ENCODE measurements around the gene TBL1XR1.
"Not testable (repeated sequence)": the region's sequence is repeated elsewhere in the genome, so short reads cannot be mapped to it uniquely, and the experiment has no call there.

Gene TBL1XR1

DNA sequence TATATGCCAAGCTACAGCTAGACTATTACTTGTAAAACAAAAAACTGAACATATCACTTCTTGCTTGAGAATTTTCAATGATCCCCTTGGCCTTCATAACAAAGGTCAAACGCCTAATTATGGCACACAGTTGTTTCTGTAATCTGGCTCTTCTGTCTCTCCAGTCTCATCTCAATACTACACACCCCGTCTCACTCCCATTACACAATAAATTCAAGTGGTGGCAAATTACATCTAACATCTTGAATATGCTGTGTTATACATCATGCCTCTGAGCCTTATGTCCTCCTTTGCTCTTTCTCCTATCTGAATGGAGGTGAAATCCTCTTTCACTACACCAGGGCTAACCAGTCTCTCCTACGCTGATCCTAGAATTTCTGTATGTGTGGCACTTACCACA is 140.4 kb downstream of the TBL1XR1 start:
- DNase-seq, result no peak

DNA sequence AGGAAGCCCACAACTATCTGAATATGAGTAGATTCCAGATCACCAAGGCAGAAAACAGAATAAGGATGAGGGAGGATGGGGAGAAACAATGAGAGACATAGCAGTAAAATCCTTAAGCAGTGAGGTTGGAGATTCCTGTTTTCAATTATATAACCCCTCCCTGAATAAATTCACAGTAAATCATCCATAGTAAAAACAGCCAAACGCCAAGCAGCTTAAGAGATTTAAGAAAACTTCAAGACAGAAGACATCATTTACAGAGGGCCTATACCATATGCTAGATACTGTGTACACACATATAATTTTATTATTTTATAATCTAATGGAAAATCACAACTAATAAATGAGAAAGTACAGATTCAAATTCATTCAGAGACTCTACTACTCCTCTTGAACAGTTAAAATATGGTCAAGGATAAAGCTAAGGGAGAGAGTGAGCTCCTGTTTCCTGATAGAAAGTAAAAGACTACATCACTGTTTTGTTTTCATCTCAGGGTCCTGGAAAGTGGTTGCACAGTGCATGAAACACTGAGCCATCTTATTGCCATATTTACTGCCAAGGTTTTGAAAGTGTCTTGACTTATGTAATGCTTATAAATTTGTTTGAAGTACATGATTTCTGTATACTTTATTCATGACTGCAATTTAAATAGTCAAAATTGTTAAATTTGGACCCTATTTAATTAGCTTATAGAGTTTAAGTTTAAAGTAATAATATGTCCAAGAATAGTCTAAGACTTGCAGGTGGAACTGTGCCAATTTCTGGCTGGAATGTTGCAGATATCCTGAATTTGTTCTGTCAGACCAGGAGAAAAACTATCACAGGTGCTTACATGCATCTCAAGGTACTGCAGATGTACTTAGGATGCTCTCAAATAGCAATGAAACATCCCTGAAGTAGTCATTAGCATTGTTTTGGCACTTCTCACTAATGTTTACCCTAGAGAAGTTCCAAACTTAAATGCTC is 141.4 kb downstream of the TBL1XR1 start:
- DNase-seq, result no peak

DNA sequence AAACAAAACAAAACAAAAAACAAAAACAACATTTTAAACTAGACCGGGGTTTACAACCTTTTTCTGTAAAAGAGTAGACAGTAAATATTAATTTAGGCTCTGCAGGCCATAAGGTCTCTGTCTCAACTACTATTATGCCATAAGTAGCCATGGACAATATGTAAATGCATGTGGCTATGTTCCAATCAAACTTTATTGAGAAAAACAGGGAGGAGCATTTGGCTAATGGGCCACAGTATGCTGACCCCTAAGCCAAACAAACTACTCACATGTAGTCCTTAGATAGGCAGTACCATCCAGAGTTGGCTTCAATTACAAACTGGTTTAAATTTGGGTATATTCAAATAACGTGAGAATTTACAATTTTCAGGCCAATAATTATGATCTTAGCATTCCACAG is 144.2 kb downstream of the TBL1XR1 start:
- no peak for DNase-seq

DNA sequence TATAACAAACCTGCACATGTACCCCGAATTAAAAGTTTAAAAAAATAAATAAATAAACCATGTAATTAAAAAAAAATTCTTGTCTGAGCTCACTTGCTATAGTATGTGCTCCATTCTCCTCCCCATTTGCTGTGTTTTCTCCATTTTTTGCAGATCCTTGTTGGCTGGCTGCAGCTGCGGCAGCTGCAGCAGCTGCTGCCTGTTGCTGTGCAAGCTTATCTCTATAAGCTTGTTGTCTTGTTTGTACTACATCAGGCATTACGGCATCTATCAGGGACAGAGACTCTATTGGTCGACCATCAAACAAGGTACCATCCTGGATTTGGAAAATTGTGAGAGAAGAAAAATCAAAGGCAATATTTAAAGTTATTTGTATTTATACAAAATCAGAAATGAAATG is 145.9 kb downstream of the TBL1XR1 start:
- no peak for DNase-seq

DNA sequence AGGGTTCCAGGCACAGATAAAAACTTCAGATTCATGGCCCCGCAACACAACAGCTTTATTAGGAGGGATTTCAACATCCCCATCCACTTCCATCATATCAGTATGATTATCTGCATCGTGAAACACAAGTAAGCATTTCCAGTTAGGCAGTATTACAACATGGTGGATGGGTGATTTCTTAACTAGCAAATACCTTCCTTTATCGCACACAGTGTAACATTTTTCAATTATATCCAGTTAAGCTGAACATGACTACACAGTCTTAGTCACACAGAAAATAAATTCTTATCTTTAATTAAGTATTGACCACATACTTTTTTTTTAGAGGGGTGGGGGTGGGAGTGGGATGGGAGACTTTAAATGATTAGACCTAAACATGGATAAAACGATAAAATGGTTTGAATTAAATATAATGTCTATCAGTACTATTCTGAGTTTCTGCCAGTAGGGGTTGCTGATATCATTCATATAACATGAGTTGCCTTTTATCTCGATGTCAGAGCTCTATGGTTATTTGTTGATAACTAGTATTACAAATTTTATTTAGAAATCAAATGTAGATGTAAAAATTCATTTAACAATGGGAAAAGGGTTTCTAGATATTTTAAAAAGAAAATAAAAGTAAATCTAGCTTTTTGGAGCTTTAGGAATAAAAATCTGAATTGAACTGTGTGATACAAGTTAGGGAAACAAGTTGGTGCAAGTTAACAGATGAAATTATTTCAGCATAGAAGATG is 146.6 kb downstream of the TBL1XR1 start:
- no peak for DNase-seq

DNA sequence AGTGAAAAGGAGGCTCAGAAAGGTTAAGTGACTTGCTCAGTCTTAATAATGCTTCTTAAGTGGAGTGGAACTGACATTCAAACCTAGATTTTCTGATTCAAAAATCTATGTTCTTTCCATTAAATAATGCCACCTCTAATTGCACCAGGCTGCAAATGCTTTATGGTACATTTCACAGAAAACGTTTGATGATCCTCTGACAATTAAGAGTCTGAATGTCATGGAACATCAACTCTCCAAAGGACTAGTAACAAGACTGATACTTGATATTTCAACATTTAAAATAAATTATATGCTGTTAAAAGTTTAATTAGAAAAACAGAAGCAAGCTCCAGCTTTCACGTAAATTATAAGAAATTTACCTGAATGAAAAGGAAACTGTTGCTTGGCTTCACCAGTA is 151.5 kb downstream of the TBL1XR1 start:
- DNase-seq, result no peak

DNA sequence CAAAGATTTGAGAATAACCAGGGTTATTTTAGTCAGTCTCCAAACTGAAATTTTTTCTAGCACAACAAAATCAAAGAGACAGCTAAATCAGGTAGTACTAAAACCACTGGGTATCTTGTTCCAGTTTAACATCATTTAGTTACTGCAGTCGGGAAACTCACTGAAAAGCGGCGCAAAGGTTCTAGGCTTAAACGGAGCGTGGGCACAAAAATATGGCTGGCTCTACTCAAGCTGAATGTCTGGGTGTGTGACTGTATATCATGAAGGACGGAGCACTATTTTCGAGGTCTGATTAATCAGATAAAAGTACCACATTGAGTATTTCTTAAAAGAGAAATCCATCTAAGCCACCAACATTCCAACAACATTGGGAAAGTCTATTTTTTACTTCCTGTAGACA is 152.1 kb downstream of the TBL1XR1 start:
- DNase-seq, result no peak

DNA sequence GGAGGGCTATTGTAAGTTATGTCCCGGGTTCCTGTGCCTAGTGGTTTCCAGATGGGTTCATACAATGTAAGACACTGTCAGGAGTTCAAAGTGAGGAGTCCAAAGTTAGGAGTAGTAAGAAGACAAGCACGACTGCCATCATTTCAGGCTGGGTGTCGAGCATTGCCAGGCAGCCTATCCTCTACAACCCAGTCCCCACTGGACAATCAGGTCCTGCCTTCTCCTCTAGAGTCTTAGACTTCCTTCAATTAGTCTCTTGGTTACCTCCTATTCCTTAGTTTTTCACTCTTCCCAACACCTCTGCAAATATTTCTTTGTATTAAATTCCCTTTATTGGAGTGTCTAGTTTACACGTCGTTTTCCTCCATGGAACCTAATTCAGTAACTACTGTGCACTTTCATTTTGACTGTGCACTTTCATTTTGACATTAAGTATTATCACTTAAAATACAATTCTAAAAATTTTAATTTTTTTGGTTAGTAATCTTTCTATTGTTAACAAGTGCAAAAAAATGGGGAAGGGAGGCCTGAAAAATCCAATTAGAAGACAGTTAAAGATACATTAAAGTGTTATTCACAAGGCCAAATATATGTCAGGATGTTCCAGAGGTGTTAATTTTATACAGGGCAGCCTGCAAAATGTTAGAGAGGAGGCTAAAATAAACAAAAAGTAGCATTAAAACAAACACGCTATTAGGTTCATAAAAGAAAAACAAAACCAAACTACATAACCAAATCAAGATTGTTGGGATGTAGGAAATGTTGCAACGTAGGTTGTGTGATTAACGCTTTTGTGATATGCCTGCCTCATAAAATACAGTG is 155.3 kb downstream of the TBL1XR1 start:
- DNase-seq, result no peak

DNA sequence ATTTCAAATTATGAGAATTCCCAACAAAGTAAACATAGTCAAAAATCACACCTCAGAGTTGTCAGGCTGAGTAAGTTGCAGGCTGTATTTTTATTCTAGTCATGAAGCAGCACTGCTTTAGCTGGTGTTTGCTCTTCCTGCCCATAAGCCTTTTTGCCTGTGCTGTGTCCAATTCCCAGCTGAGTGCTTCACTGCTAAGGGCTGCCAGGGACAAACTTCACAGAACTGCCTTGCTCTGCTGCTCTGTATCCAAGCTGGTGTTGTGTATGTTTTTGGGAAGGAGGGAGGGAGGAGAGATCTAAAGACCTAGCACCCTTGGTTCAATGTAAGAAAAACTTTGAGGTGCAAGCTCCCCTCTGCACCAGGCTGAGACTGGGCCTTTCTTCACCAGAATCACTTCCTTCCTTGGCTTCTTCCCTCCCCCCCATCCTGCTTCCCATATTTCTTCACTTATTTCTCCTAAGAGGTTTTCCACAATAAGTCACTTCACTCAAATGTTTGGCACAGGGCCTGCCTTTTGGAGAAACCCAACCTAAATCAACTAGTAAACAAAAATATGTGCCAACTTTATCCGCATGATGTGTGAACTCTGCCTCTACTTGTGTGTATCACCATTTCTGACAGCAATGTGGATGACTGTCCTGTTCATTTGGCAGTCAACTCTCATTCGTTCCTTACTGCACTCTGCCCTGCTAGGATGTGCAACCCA is 156.1 kb downstream of the TBL1XR1 start:
- DNase-seq, result no peak

DNA sequence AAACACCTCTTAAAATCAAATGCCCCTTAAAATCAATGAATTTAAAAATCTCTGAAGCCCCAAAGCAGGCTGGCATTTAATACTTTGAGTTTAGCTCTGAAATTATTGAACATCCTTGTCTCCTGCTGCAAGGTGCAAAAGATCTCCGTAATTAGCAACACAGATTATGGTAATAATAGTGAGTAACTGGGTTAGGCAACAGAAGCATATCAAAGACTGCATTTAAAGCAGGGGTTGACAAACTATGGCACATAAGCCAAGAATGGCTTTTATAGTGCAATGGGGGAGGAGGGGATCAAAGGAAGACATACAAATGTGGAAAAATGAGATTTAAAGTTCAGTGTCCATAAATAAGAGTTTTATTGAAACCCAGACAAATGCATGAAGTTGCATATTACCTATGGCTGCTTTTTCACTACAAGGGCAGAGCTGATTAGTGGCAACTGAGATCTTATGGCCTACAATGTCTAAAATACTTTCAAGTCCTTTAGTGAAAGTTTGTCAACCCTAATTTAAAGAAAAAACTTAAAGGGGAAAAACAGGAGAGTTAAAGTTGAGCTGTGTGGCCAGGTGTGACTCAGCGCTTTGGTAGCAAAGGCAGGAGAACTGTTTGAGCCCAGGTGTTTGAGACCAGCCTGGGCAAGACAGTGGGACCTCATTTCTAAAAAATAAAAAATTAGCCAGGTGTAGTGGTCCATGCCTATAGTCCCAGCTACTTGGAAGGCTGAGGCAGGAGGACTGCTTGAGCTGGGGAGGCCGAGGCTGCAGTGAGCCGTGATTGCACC is 157.6 kb downstream of the TBL1XR1 start:
- DNase-seq, result no peak

DNA sequence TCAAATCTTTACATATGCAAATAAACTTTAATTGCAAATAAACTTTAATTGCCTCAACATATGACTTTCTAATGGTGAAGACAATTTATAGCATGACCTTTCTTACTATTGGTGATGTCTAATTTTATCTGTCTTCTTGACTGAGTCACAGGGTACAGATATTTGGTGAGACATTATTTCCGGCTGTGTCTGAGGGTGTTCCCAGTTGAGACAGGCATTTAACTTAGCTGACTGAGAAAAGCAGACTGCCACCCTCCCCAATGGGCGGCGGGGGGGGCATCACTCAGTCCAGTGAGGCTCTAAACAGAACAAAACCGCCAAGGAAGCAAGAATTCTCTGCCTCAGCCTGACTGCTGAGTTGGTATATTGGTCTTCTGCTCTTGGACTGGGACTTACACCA is 160.0 kb downstream of the TBL1XR1 start:
- DNase-seq, result no peak

DNA sequence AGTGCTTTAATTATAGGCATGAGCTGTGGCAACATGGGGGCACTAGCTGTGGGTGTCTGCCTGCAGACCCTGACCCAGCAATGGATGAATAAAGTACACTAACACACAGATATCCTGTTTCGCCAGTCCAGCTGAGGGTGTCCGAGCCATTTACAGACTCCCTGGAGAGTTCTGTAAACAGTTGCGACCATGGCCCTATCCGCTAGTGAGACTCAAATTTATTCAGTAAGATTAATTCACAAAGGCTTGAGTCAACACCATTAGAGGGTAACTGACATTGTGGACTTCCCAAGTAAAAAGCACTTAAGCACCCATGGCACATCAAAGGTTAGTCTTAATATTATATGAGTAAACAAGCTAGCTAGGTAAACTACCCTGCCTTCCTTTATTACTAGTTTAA is 161.6 kb downstream of the TBL1XR1 start:
- no peak for DNase-seq

DNA sequence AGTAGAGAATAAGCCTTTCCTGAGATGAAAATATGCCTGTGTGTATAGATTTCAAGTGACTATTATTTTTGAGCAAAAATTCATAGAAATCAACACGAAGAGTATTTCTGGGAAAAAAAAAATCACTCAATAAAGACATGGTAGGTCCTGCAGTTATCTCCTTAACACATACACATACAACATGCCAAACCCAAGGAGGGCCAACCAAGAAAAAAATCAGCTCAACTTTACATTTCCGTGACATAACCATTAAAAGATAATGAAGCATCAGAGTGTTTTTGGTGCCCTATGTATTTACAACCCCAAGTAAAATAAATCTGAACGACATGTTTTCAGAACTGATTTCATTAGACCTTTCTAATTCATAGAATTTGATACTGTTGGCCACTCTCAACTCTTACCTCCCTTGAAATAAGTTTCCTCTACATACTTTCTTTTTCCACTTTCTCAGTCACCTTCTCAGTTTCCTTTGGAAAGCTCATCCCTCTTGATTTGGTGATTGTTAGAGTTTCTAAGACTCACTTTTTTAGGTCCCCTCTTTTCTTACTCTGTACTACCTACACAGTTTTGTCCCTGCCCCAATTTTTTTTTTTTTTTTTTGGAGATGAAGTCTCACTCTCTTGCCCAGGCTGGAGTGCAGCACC is 162.3 kb downstream of the TBL1XR1 start:
- DNase-seq, result no peak

DNA sequence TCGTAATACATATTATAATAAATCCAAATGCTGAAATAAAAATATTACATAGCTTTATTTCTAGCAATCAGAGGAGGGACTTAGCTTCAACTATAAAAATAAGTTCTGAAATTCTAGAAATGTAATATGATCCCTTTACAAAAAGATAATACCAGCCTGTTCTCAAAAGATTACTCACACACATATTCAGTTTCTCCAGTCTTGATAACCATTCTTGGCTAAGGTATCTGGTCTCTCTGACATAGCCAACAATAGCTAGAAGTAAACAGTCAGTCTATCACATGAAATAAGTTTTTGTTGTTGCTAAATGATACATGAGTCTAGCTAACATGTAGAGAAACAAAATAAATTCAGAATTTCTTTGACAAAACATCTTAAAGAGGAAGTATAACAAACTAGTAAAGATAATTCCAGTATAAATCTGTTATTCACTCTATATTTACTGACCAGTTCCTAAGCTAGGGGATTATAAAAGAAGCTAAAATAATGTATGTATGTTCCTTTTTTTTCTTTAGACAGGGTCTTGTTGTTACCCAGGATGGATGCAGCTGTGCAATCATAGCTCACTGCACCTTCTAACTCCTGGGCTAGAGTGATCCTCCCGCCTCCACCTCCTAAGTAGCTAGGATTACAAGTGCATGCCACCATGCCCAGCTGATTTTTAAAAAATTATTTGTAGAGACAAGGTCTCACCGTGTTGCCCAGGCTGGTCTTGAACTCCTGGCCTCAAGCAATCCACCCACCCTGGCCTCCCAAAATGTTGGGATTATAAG is 170.6 kb downstream of the TBL1XR1 start:
- no peak for DNase-seq

DNA sequence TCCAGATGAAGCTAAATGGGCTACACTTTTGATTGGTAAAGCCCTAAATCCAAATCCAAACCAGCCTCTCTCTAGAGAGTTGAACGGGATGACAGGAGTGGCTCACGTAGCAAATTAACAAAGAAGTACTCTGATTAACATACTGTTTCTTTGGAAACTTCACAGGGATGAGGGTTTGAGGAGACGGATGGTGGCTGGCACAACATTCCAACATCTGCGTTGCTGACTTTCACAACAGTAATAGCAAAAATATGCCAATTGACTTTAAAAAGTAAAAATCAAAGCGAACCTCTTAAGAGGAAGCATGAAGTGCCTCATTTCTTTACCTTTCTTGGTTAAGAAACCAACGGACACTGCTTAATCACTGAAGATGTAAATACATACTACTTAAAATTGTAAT is 181.4 kb downstream of the TBL1XR1 start:
- no peak for DNase-seq

DNA sequence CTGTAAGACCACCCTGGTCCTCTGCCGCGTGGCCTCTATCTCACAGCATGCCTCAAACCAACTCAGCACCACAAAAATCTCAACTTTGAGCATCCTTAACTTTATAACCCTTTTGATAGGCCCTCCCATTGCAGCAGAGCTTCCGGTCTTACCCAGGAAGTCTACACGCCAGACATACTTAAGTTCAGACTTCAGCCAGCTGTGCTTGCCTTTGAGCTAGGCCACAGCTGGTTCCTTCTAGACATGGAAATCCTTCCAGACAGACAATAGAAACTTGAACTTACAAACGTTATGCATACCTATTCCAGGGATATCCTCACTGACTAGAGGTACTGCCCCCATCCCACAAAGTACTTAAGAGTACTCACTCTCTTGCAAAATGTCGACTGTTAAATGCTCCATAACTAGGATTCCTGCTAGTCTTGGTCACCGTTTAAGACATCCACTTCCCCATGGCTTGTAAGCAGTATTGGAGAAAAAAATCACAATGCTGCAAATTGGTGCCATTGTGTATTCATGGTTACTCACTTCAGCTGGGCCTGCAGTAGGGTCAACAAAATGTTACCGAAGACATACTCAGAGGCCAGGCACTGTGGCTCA is 183.5 kb downstream of the TBL1XR1 start:
- no peak for DNase-seq

DNA sequence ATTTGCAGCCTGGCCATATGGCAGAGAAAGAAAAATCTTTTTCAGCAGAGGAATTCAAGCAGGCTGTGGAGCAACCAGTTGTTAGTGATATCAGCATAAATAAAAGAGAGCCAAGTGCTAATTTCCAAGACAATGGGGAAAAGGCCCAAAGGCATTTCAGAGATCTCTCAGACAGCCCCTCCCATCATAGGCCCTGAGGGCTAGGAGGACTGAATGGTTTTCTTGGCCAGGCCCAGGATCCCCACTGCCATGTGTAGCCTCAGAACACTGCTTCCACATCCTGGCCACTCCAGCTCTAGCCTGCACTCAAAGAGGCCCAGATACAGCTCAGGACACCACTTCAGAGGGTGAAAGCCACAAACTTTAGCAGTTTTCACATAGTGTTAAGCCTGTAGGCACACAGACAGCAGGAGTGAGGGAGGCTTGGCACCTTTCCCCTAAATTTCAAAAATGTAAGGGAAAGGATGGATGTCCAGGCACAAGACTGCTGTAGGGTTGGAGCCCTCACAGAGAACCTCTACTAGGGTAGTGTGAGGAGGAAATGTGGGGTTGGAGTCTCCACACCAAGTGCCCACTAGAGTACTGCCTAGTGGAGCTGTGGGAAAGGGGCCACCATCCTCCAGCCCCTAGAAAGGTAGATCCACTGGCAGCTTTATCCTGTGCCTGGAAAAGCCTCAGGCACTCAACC is 191.4 kb downstream of the TBL1XR1 start:
- DNase-seq, result no peak

DNA sequence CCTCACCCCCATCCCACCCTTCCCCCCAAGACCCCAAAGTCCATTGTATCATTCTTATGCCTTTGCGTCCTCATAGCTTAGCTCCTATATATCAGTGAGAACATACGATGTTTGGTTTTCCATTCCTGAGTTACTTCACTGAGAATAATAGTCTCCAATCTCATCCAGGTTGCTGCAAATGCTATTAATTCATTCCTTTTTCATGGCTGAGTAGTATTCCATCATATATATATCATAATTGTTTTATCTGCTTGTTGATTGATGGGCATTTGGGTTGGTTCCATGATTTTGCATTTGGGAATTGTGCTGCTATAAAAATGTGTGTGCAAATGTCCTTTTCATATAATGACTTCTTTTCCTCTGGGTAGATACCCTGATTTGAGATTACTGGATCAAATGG is 197.1 kb downstream of the TBL1XR1 start:
- DNase-seq, result not testable (repeated sequence)

DNA sequence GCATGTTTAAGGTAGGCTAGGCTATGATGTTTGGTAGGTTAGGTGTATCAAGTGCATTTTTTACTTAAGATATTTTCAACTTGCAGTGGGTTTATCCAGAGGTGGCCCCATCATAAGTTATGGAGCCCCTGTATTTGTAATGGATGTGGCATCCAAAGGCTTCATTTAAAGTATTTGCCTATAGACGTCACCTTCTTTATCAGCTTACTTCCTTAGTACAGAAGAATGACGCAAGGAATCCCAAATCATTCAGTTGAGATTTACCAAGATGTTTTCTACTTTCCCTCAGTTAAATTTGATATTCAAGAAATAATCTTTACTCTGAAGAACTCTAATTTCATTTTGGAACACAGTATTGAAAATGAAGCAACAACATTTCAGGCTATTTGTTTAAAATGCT is 201.3 kb downstream of the TBL1XR1 start:
- no peak for DNase-seq

Data from activated T-cell treated with anti-CD3 and anti-CD28 coated beads, Interleukin-2, amount 50 U/mL, for 1 hour (primary cell).